Measurements from ENCODE around the gene CTF1.
A peak's percentile ranks its signal among the peaks of the same experiment; 100 is the strongest.
"Not testable (repeated sequence)": the region's sequence is repeated elsewhere in the genome, so short reads cannot be mapped to it uniquely, and the experiment has no call there.

The CTF1 gene

DNA sequence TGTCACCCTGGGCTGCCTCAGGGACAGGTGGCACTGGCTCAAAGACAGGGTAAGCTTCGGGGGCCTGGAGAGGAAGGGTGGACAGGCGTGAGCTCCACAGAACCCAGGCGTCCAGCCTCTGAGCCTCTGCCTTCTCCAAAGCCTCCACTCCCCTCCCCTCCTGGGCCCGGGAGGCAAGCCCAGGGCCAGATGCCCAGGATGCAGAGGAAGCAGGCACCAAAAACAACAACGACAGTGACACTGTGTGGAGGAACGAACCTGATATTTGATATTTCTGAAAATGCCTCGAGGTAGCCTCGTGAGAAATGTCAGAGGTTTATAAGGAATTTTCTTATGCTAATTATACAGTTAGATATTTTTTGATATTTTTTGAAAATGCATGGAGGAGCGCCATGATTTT, 8.5 kb upstream of the CTF1 start:
- no peak for DNase-seq (ENCODE audit: low read depth in 2 of 2, low spot score in 1 of 2)

DNA sequence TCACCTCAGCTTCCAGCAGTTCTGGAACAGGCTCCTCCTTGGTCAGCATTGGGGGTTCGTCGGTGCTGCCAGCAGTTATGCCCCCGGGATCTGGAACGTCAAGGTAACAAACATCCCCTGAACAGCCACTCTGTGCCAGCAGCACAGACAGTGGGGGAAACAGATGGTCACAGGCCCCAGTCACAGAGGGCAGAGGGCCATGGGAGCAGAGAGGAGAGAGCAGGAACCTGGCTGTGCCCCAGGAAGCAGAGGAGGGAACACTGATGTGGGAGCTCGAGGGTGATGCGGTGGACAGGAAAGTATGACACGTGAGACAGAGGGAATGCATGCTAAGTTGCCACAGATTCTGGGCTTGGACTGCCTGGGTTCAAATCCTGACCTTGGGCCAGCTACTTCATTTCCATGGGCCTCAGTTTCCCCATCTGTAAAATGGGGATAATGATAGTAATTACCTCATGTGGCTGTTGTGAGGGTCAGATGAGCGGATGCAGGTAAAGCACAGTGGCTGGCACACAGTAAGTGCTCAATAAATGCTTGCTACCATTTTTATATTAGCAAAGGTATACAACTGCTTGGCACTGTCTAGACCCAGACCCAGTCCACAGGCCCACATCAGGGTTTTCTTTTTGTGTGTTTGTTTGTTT, 7.4 kb upstream of the CTF1 start:
- no peak for DNase-seq (ENCODE audit: low read depth in 2 of 2, low spot score in 1 of 2)

DNA sequence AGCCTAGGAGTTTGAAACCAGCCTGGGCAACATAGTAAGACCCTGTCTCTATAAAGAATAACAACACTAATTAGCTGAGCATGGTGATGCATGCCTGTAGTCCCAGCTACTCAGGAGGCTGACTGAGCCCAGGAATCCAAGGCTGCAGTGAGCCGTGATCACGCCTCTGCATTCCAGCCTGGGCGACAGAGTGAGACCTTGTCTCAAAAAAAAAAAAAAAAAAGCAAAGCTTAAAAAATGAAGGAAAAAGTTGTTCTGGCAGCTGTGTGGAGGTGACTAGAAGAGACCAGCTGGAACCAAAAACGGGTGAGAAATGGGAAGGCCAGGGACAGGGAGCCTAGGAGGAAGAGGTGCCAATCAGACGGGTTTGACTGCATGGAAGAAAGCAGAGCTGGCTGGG, 6.7 kb upstream of the CTF1 start:
- no peak for DNase-seq (ENCODE audit: low read depth in 2 of 2, low spot score in 1 of 2)

DNA sequence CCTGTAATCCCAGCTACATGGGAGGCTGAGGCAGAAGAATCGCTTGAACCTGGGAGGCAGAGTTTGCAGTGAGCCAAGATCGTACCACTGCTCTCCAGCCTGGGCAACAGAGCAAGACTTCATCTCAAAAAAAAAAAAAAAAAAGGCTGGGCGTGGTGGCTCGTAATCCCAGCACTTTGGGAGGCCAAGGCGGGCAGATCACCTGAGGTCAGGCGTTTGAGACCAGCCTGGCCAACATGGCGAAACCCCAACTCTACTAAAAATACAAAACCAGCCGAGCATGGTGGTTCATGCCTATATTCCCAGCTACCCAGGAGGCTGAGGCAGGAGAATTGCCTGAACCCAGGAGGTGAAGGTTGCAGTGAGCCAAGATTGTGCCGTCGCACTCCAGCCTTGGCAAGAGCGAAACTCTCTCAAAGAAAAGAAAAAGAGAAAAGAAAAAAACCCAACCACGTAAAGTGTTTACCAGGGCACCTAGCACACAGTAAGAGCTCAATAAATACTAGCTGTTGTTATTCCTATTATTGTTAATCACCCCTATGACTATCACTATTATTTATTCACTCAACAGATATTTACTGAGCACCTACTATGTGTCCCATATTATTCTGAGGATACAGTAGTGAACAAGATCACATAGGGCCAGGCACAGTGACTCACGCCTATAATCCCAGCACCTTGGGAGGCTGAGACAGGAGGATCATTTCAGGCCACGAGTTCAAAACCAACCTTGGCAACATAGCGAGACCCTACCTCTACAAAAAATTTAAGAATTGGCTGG, 5.2 kb upstream of the CTF1 start:
- DNase-seq (ENCODE audit: low read depth in 2 of 2, low spot score in 1 of 2): not testable (repeated sequence)

DNA sequence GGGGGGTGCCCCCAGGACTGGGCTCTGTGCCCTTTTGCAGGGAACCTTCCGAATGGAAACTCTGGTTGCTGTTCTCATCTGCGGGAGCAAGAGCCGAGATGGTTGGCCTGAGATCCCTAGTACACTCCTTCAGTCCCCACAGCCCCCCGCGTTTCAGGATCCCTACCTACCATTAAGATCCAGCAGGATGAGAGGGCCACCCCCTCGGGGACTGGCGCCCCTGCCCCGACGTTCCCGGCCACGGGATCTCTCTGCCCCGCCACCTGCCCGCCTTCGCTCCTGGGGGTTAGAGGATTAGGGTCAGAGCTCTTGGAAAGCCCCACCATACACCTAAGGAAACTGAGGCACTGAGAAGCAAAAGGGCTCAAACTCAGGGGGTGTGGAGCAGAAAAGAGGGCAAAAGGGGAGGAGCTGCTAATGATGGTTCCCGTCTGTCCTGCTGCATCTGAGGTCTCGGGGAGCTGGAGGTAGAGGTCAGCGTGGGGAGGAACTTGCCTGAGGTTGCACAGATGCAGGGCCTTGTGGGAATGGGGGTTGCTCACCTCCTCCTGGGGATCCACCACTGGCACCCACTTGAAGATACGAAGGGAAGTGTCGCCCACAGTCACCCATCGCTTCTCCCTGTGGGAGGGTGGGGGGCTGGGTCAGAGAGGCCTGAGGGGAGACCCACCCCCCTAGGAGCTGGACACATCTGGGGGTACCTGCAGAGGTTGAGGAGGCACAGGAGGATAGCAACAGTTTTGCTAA, 3.6 kb upstream of the CTF1 start:
- DNase-seq (ENCODE audit: low read depth in 2 of 2, low spot score in 1 of 2): no peak

DNA sequence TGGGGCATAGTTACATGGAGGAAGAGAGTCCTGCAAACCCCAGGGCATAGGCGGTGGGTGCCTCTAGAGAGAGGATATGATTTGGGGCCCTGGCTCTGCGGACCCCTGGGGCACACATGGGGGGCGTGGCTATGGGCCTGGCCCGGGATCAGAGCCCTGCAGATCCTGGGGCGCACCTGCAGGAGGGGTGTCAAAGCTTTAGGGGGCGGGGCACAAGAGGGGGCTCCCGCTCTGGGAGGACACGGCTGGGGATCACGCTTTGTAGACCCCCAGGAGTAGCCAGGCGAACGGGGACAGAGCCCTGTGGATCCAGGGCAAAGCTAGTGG, 3.0 kb upstream of the CTF1 start:
- no peak for DNase-seq (ENCODE audit: low read depth in 2 of 2, low spot score in 1 of 2)

DNA sequence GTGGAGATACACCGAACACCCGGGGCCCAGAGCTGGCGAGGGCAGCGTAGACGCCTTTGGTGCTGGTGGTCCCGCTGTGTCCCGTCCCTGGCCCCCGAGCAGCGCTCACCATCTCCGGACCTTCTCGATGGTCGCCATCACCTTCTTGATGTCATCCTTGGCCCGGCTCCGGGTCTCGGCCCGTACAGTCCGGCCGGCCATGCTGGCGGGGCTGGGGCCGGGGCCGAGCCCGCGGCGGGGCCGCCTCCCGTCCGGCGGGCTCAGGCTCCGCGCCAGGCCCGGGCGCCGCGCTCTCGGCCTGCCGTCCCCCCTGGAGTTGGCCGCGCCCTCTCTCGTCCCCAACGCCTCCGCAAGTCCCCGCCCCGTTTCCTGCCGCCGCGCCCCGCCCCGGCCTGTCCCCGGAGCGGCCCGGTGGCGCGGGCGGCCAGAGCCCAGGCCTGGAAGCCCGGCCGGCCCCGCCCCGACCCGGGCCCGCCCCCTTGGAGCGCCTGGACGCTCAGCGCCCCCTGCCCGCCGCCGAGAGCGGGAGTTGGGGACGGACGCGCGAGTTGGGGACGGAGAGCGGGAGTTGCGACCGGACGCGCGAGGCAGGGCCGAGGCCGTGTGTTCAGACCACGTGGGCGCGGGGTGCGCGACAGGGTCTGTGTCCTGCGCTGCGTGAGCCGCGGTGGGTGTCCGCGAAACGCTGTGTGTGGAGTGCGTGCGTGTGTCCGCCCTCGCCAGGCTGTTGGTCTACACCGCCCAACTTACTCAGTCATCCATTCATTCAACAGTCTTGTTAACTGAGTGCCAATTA, 2.5 kb upstream of the CTF1 start, which contains the start of gene BCL7C:
Gene BCL7C, minus strand, starts transcription at position 334 of the 796 bp plus-strand sequence. Its CDS starts 133 bp downstream, at position 201.
- DNase-seq (ENCODE audit: low read depth in 2 of 2, low spot score in 1 of 2): peak; percentile 43 to 71

DNA sequence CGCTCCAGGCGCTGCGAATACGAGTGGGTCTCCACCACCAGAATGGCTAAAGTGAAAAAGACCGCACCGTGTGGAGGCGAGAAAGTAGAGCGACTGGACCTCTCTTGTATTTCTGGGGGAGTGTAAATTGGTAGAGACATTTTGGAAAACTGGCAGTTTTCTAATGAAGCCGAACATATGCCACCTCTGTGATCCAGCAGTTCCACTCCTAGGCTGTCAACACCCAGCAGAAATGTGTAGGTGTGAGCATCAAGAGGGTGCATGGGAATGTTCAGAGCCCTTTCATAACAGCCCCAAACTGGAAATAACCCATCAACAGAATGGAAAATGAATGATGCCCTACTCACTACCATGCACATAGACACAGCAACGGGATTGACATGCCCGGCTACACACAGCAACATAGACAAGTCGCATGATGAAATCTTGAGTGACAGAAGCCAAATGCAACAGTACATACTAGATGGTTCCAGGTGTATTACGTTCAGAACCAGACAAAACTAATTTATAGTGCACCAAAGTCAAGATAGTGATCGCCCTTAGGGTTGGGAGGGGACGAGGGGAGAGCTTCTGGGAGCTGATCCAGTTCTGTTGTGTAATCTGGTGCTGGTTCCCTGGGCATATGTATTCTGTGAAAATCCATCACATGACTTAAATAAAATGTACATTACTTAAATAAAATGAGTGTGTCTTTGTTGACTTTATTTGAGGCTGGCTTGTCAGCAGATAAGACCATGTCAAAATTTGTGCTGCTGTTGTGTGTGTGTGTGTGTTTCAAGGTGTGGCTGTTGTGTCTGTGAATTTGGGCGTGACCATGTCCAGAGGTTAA, 1.7 kb upstream of the CTF1 start:
- no peak for DNase-seq (ENCODE audit: low read depth in 2 of 2, low spot score in 1 of 2)

DNA sequence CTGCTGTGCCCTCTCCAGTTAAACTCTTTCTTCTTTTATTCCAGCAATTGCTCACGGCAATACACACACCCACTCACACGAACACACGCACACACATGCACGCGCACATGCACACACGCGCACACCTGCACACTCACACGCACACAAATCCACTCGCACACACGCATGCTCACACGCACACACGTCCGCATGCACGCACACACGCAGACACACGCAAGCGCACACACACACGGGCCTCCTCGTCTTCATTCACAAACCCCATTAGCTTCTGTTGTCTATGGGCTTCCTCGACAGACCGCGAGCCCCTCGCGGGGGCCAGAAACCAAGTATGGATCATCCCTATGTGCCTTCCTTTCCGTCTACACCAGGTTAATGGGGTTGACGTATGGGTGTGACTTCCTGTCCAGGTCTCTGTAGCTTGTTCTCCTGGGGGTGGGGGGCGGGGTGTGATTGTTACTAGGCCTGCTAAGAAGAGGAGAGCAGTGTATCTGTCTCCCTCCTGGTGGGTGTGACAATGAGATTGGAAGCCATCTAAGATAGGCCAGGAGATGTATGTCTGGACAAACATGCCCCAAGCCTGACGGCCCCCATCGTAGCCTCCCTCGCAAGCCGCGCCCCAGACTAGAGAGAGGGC, 670 bp upstream of the CTF1 start:
- DNase-seq (ENCODE audit: low read depth in 2 of 2, low spot score in 1 of 2): no peak

DNA sequence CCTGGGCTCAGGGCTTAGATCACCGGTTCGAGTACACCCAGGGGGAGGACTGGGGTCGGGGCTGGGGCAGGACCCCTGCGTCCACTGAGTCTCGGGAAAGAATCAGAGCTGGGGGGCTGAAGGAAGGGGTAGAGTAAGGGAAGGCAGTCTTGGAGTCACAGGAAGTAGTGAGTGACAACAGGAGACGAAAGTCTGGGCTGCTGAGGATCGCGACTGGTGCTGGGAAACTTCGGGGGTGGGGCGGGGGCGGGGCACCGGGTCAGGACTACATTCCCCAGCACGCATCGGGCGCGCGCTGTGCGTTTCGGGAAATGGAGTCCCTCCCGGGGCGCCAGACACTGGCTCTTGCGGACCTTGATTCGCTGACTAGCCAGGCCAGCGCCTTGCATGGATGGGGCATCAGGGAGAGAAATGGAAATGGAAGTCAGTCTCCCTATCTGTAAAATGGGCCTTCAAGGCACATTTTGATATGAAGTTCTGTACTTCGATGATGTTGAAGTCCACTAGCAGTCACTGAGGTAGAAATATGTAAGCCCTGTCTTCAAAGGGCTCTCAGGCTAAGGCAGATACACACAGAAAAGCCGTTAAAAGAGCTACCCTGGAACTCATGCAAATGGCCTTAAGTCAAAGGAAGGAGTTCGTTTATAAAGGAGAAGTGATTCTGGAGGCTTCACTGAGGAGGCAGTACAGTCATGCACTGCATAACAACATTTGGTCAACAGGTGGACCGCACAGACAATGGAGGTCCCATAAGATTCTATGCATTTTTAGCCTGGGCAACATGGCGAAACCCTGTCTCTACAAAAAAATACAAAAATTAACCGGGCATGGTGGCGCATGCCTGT, 697 bp downstream of the CTF1 start:
- peak; percentile 51 to 58 for DNase-seq (ENCODE audit: low read depth in 2 of 2, low spot score in 1 of 2)

DNA sequence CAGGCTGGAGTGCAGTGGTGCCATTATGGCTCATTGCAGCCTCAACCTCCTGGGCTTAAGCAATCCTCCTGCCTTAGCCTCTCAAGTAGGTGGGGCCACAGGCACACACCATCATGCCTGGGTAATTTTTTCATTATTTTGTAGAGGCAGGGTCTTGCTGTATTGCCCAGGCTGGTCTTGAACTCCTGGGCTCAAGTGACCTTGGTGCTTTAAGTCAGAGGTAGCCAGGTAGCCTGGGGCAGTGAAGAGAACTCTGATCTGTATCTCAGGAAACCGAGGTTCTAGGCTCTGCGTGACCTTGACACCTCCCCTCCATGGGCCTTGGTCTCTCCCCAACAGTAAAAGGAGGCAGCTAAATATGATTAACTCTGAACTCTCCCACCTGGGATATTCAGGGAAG, 3.4 kb downstream of the CTF1 start:
- DNase-seq (ENCODE audit: low read depth in 2 of 2, low spot score in 1 of 2): no peak

DNA sequence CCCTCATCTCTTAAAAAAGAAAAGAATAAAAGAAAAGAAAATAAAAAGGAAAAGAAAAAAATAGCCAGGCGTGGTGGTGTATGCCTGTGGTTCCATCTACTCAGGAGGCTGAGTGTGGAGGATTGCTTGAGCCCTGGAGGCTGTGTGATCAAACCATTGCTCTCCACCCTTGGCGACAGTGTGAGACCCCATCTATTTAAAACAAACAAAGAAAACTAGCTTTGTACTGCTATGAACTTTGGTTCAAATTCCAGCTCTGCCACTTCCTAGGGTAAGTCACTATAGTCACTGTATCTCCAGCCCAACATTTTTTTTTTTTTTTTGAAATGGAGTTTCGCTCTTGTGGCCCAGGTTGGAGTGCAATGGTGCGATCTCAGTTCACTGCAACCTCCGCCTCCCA, 4.2 kb downstream of the CTF1 start:
- no peak for DNase-seq (ENCODE audit: low read depth in 2 of 2, low spot score in 1 of 2)

DNA sequence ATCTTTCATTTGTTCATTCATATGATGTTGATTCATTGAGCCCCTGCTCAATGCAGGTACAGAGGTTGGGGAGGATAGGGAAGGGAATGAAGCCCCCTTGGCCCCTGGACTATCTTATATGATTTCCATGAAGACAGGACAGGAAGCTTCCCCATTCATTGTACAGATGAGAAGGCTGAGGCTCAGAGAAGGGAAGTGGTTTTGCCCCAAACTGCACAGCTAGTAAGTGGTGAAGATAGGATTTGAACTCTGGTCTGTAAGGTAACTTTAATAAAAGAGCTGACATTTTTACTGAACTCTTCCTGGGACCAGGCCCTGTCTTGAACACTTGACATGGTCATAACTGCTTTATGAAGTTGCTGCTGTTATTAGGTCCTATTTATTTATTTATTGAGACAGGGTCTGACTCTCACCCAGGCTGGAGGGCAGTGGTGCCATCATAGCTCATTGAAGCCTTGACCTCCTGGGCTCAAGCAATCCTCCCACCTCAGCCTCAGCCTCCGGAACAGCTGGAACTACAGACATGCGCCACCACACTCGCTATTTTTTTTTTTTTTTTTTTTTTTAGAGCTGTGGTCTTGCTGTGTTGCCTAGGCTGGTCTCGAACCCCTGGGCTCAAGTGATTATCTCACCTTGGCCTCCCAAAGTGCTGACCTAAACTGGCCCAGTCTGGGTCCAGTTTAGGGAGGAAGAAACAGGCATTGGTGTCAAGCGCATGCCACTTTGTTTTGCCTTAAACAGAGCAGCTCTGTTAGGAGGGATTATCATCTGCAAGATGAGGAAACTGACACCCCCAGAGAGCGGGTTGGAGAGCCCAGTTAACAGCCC, 5.0 kb downstream of the CTF1 start:
- no peak for DNase-seq (ENCODE audit: low read depth in 2 of 2, low spot score in 1 of 2)

DNA sequence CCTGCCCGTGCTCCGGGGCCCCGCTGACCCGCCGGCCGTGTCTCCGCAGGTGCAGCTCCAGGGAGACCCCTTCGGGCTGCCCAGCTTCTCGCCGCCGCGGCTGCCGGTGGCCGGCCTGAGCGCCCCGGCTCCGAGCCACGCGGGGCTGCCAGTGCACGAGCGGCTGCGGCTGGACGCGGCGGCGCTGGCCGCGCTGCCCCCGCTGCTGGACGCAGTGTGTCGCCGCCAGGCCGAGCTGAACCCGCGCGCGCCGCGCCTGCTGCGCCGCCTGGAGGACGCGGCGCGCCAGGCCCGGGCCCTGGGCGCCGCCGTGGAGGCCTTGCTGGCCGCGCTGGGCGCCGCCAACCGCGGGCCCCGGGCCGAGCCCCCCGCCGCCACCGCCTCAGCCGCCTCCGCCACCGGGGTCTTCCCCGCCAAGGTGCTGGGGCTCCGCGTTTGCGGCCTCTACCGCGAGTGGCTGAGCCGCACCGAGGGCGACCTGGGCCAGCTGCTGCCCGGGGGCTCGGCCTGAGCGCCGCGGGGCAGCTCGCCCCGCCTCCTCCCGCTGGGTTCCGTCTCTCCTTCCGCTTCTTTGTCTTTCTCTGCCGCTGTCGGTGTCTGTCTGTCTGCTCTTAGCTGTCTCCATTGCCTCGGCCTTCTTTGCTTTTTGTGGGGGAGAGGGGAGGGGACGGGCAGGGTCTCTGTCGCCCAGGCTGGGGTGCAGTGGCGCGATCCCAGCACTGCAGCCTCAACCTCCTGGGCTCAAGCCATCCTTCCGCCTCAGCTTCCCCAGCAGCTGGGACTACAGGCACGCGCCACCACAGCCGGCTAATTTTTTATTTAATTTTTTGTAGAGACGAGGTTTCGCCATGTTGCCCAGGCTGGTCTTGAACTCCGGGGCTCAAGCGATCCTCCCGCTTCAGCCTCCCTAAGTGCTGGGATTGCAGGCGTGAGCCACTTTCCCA, 5.9 kb downstream of the CTF1 start:
- DNase-seq (ENCODE audit: low read depth in 2 of 2, low spot score in 1 of 2): no peak

DNA sequence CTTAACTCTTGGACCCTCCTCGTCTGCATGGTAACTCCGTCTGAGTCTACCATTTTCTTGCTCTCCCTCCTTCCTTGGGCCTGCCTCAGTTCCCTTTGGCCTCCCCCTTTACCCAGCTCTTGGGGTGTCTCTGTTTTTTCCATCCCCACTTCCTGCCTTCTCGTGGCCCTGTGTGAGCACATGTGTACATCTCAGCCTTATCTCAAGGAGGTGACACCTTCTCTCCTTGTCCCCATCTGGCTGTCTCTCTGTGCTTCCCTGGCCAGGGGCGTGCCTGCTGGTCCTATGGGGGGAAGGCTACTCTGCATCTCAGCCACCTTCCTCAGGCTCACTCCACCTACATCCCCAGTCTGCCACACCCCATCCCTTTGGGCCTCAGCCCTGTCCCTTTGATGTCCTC, 6.6 kb downstream of the CTF1 start:
- no peak for DNase-seq (ENCODE audit: low read depth in 2 of 2, low spot score in 1 of 2)

DNA sequence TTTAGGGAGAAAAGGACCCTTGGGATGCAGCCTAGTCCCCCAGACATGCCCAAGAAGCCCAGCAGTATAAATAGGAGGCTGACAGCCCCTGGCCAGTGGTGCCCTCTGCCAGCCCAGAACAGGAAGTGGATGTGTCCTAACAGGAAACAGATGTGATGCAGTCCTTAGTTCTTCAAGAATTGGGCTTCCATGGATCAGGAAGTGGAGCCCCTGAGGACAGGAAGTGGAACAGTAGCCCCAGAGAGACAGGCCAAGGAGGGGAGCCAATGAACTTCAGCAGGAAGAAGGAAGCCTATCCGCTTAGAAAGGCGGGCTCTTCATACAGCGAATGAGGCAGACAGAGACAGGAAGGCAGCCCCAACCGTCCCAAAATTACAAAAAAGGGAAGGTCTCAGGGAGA, 7.2 kb downstream of the CTF1 start:
- DNase-seq (ENCODE audit: low read depth in 2 of 2, low spot score in 1 of 2): no peak

DNA sequence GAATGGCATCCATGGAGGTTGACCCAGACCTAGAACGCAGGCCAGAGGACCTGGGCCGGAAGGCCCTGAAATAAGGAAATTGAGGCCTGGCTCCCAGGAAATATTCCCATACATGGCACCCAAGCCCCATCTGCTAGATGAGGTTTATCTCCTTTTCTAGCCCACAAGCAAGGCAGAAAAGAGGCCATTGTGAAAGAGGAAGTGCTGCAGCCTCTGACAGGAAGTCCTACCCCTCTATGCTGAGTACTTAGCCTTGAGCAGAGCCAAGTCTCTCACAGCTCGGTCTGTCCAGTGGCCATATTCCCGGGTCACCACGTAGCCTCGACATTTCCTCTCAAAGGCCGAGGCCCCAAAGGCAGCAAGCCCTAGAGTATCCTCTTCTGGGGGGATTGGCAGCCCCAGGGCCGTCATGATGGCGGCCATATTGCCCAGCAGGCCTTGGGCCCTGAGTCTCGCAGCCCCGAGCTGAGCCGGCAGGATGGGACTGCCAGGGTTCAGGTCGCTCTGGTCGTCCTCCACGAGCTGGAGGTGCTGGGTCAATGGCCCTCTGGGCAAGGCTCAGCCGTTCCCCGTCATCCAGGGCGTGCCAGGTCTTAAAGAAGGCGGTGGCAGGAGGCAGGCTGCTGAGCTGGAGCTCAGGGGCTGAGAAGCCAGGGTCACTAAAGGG, 7.8 kb downstream of the CTF1 start:
- no peak for DNase-seq (ENCODE audit: low read depth in 2 of 2, low spot score in 1 of 2)

Measured in stimulated activated CD8-positive, alpha-beta memory T cell treated with anti-CD3 and anti-CD28 coated beads, Interleukin-4, amount 100 ng/mL, for 4 hours (primary cell).